Peyer's patch (tissue), 4 donors: ENCODE data around the gene BOLL. TPM values are rescaled to one million over a fixed set of nuclear protein-coding genes. Genes with fewer than 3 reads are reported as not detected.

Experiments used
- DNase-seq, 3 donors: peaks; one replicate each; pipeline ENCODE4 v3.0.0-alpha.2; 2017 to 2019
- H3K27ac ChIP-seq, 4 donors: fragments of 200-600 bp; sonication (generic); one replicate each; pipeline ENCODE4 v1.5.1; 2016 to 2019
- H3K27me3 ChIP-seq, 2 donors: fragments of 200-600 bp; sonication (generic); one replicate each; pipeline ENCODE4 v1.5.1; 2019
- H3K36me3 ChIP-seq, 3 donors: fragments of 200-600 bp; sonication (generic); one replicate each; pipeline ENCODE4 v1.5.1; 2016 to 2019
- H3K4me1 ChIP-seq, 4 donors: fragments of 200-600 bp; sonication (generic); one replicate each; pipeline ENCODE4 v1.5.1; 2016 to 2019
- H3K4me3 ChIP-seq, 4 donors: fragments of 200-600 bp; sonication (generic); 1 replicate in 3 of 4; 2 replicates in 1 of 4; pipeline ENCODE4 v1.5.1; 2016 to 2019; ENCODE audit warnings: mild to moderate bottlenecking in 1 of 4
- H3K9me3 ChIP-seq, 4 donors: fragments of 200-600 bp; sonication (generic); one replicate each; pipeline ENCODE4 v1.5.1; 2016 to 2019; ENCODE audit warnings: mild to moderate bottlenecking in 1 of 4
- POLR2A ChIP-seq, 2 donors: fragments of 450-650 bp; IDR thresholded peaks; one replicate each; pipeline ENCODE4 v1.5.1; 2017; ENCODE audit warnings: antibody characterized with exemption in 2 of 2, mild to moderate bottlenecking in 2 of 2, moderate library complexity in 2 of 2
- total RNA-seq, 4 donors: library from RNA; depleted of rRNA; stranded (reverse); fragments of >200 nt; gene quantifications; one replicate each; pipeline ENCODE4 v1.1.0, GENCODE V29; 2016
- TF ChIP-seq, protein P1 (sequence below), 6 experiments: fragments of 450-650 bp in 4 of 6; fragments of 200-600 bp in 2 of 6; sonication (generic) in 1 of 6; IDR thresholded peaks; one replicate each; pipeline ENCODE4 v1.5.1; 2017 to 2019; ENCODE audit warnings: antibody characterized with exemption in 6 of 6, mild to moderate bottlenecking in 3 of 6, moderate library complexity in 1 of 6

Gene BOLL
- total RNA-seq, 4 donors from 2014 or later: not detected

DNA sequence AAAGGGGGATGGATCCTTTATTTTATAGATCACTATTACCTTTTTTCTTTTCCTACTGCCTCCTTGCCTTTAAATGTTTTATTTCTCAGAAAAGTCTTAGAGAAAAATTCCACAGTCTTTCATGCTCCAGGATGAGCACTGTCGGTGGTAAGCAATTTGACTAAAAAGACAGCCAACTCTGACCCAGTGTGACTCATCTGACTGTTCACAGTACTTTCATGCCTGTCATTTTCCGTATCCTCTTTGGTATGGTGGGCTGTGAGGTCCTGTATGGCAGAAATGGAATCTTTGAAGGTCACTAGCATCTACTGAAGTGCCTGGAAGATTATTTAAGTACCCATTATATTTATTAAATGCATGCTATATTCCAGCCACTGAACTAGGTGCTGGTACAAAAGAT is 107.6 kb downstream of the BOLL start:
- Histone ChIP-seq H3K36me3 (no peaks in the 10 kb centered on the region), H3K4me3 (no peak overlapping the region), H3K27ac (no peak overlapping the region), H3K27me3 (no peaks in the 10 kb centered on the region), H3K9me3 (no peaks in the 10 kb centered on the region), H3K4me1 (no peaks in the 10 kb centered on the region)
- no peak for TF ChIP-seq POLR2A (IDR thresholded peaks at IDR 0.05)
- TF ChIP-seq, protein P1, sequence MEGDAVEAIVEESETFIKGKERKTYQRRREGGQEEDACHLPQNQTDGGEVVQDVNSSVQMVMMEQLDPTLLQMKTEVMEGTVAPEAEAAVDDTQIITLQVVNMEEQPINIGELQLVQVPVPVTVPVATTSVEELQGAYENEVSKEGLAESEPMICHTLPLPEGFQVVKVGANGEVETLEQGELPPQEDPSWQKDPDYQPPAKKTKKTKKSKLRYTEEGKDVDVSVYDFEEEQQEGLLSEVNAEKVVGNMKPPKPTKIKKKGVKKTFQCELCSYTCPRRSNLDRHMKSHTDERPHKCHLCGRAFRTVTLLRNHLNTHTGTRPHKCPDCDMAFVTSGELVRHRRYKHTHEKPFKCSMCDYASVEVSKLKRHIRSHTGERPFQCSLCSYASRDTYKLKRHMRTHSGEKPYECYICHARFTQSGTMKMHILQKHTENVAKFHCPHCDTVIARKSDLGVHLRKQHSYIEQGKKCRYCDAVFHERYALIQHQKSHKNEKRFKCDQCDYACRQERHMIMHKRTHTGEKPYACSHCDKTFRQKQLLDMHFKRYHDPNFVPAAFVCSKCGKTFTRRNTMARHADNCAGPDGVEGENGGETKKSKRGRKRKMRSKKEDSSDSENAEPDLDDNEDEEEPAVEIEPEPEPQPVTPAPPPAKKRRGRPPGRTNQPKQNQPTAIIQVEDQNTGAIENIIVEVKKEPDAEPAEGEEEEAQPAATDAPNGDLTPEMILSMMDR (IDR thresholded peaks at IDR 0.05): no peak
- DNase-seq: no peak

DNA sequence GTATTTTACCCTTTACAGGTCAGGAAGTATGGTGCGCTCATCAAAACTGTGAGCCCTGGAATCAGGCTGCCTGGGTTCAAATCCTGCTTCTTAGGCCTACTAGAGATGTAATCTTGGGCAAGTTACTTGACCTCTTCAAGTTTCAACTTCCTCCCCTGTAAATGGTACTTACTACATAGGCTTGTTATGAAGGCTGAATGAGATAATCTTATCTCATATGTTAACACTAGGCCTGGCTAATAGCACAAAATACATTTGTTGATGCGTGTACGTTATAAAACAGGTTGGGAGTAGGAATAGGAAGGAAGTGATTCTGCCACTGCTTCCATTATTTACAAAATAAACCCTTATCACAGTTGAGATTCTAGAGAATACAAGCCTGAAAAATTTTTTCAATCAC is 108.1 kb downstream of the BOLL start:
- DNase-seq: no peak
- H3K36me3 ChIP-seq: no peaks in the 10 kb centered on the region
- no peak overlapping the region for H3K4me3 ChIP-seq
- no peaks in the 10 kb centered on the region for H3K4me1 ChIP-seq
- H3K27ac ChIP-seq: no peak overlapping the region
- no peaks in the 10 kb centered on the region for H3K27me3 ChIP-seq
- TF ChIP-seq, protein P1 (IDR thresholded peaks at IDR 0.05): no peak
- no peak for TF ChIP-seq POLR2A (IDR thresholded peaks at IDR 0.05)
- no peaks in the 10 kb centered on the region for H3K9me3 ChIP-seq

Other genes starting within 250 kb of the BOLL start
- 1 to 10 TPM in 3 of 4 donors, under 1 TPM in 1; 0.47 to 9.9 (median 1.2) TPM for gene RFTN2, start 109.7 kb downstream of the BOLL start, total RNA-seq
- 10 to 100 TPM in 1 of 4 donors, 1 to 10 TPM in 3; 5.8 to 13.4 (median 8.1) TPM for gene MARS2, start 80.0 kb downstream of the BOLL start, total RNA-seq
- gene PLCL1, start 19.3 kb upstream of the BOLL start, total RNA-seq: 1 to 10 TPM in 3 of 4 donors, not detected in 1; 1.9 to 5.8 (median 2.8) TPM